ENCODE measurements around the gene NKAIN2. TPM values are rescaled to one million over a fixed set of nuclear protein-coding genes. Genes with fewer than 3 reads are reported as not detected.
"Not testable (repeated sequence)": the region's sequence is repeated elsewhere in the genome, so short reads cannot be mapped to it uniquely, and the experiment has no call there.

NKAIN2 gene
- total RNA-seq, 1 experiment from 2014 or later, result not detected

DNA sequence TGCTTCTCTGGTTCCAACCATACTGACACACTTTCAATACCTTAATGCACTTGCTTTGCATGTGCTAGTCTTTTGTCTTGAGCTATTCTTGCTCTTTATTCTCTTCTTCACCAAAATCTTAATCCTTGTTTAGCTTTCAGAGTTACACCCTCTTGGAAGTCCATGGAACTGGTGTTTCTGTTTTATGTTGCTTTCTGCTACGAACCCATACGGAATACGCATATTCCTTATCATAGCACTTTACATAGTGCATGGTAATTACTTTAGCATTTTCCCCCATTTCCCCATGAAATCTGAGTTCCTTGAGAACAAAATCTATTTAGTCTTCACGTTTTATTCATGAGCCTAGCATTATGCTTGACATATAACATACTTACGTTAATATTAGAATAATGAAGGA is 270.9 kb downstream of the NKAIN2 start:
- no peak for DNase-seq (ENCODE audit: low read depth)

DNA sequence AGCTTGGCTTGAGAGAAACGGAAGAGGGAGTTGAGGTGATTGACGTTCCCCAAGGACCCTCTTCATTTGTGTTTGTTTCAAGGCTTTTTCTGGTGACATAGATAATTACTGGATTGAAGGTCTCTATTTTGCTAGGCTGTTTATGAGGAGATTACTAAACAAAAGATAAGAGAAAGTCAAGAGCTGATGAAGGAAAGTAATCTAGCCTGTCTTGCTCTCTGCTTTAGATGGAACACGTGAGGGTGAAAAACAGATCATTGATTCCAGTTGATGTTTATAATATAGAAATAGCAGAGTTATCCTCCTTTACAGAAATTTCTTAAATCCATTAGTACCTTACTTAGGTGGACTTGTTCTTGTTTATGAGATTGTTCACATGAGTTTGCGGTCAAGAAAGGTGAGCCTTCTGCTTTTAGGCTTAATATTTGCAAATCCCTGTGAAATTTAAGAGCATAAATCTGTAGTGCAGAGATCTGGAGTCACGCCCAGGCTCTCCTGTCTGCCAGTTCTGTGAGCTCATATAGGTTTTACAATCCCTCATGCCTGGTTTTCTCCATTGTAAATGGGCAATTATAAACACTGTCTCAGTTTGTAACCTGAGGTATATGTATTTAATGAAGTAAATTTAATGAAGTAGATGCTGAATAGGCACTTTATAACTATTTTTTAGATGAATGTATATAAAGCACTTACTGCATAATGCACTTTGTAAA is 272.8 kb downstream of the NKAIN2 start:
- DNase-seq (ENCODE audit: low read depth), result no peak

DNA sequence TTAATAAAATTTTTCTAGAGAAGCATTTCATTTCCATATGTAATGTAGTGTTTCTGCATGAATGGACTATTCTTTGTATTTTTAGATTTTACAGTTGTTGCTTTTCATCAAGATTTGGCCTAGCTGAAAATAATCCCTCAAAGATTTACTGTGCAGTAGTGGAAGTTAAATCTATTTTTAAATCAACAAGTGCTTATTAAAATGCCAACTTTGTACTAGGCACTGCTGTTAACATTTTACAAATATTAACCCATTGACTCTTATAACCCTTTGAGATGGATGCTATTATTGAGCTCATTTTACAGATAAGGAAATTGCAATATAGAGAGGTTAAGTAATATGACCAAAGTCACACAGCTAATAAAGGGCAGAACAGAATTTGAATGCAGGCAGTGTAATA is 274.5 kb downstream of the NKAIN2 start:
- DNase-seq (ENCODE audit: low read depth), result no peak

DNA sequence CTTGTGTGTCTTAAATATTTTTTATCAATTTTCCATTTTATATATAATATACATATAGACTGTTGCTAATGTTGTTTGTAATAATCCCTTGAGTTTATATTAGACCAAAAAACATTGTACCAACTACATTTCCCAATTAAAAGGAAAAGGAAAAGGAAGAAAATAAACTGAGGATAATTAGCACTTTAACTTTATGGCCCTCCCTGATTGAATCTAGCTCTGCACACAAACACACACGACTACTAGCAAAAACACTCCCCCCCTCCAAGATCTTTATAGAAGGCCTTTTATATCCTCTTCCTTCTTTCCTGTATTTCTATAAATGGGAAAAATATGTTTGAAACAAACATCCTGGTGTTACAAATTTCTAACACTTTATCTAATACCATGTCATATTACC is 276.8 kb downstream of the NKAIN2 start:
- no peak for DNase-seq (ENCODE audit: low read depth)

DNA sequence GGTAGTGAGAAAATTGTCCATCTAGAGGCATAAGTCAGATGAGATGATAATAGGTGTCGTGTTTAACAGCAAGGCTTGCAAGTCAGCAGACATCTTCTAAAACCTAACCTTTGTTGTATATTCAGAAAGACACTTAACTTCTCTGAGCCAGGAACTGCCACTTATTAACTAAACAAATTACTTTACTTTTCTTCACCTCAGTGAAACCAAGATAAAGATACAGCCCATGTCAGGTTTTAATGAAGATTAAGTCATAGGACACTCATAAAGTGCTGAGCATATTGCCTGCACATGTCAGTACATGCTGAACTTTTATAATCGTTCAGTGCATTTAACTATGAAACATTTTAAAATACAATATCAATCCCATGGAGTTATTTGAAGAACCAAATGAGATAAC is 286.8 kb downstream of the NKAIN2 start:
- no peak for DNase-seq (ENCODE audit: low read depth)

DNA sequence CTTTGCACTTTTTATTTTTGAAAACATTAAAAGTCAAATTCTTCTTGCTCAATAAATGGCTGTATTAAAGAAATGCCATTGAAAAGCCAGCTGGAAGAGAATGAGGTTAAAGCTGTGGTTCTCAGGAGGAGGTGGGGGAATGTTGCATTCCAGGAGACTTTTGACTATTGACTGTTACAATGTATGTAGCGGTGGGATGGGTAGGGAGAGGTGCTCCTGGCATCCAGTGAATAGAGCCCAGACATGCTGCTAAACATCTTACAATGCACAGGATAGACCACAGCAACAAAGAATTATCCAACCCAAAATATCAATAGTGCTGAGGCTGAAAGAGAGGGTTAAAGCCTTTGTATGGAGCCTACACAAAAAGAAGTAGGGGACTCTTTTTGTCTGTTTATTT is 295.9 kb downstream of the NKAIN2 start:
- DNase-seq (ENCODE audit: low read depth), result no peak

DNA sequence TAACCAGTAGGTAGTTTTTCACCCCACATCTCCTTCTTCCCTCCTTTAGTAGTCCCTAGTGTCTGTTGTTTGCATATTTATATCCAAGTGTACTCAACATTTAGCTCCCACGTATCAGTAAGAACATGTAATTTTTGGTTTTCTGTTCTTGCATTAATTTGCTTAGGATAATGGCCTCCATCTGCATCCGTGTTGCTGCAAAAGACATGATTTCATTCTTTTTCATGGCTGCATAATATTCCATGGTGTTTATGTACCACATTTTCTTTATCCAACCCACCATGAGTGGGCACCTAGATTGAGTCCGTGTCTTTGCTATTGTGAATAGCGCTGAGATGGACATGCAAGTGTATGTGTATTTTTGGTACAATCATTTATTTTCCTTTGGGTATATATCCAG is 306.8 kb downstream of the NKAIN2 start:
- no peak for DNase-seq (ENCODE audit: low read depth)

DNA sequence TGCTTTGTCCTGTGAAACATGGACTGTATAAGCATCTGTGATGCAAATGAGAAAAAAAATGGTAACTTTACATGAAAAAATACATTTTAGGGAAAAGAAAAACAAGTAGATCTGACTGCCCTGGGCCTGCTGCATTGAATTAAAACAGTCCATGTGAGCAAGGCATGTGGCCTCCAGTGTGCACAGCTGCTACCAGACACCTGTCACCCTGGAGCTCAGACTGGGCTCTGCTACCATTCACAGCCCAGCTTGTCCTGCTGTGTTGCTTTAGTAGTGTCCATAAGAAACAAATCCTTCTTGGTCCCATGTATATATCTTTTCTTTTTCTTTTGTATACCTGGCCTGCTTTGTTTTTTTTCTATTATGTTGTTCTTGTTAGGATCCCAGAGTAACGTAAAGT is 315.9 kb downstream of the NKAIN2 start:
- DNase-seq (ENCODE audit: low read depth), result no peak

DNA sequence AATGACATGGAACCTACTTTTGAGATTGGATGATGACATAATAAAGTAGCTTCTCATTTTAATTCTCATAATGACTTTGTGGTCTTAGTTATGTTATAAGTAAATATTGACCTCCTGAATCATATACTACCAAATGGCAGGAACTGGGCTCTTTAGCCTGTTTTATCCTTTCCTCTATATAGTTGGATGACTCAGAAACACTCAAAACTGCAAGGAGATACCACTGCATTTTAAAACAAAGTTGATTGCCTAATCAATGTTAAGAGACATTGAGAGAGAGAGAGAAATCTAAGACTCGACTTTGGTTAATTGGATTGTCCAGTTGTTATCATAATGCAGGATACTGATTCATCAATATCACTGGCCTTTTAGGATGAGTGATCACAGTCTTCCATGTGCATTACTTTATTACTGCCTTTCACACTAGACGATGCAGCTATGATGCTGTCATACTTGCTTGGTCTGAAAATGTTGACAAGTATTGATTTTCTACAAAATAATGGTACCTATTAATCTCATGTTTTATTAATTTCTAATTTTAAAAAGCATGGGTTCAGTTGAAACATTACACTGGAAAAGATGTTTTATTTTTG is 320.0 kb downstream of the NKAIN2 start:
- peak; percentile 32 for DNase-seq (ENCODE audit: low read depth)

DNA sequence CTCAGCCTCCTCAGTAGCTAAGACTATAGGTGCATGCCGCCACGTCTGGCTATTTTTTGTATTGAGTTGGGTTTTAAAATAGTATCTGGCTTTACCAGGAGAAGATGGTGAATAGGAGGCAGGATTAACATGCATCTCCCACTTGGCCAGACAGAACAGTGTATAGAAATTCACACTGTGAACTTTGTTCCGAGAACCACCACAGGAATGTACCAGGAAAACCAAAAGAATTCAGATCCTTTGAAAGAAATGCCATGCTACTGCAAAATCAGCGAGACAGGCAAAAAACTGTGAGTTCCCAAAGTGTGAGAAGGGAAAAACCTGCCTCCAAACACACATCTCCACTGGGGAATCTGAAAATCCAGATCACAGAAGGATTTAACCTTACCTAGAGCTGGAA is 327.6 kb downstream of the NKAIN2 start:
- DNase-seq (ENCODE audit: low read depth), result peak; percentile 74

DNA sequence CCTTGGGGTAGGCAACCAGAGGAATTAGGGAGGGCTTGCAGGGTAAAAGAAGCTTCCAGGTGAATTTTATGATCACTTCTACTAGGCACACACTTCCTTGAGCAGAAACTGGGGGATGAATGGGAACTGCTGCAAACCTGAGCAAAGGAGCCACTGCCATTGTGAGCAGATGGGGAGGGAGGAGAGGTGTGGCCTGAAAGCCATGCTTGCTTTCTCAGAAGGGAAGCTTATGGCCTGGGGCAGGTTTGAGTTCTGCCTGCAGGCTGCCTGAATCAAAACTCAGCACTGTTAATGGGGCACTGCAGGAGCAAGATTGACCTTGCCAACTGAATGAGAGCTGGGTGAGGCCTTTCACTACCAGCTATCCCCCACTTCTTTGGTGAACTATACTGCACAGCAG is 328.1 kb downstream of the NKAIN2 start:
- no peak for DNase-seq (ENCODE audit: low read depth)

DNA sequence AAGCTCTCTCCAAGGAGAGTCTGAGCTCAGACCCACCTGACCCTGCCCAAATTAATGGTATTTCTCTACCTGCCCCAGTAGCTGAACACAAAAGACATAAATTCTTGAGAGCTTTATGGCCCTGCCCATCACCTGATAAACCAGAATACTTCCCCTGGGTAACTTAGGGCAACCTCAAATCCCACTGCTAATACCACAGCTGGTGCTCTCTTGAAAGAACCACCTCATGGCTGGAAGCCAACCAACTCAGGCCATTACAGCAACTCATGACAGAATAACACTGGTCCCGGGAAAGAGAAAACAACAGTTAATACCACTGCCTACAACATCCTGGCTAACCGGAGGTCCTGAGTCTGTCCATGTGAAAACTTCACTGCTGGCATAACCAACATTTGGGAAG is 328.6 kb downstream of the NKAIN2 start:
- DNase-seq (ENCODE audit: low read depth), result peak; percentile 33

DNA sequence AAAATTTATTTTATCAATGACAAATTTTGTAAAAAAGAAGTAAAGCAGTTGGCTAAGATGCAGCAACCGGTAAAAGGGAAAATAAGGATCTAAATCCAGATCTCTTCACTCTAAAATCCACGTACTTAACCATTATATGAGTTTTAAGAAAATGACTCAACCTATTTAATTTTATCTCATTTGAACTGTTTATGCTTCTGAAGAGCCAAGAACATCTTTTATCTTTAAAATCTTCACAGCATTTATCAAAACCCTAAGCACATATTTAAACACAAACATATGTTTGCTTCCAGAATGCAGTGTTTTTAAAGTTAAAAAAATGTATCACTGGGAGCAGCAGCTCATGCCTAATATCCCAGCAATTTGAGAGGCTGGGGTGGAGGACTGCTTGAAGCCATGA is 339.2 kb downstream of the NKAIN2 start:
- DNase-seq (ENCODE audit: low read depth), result no peak

DNA sequence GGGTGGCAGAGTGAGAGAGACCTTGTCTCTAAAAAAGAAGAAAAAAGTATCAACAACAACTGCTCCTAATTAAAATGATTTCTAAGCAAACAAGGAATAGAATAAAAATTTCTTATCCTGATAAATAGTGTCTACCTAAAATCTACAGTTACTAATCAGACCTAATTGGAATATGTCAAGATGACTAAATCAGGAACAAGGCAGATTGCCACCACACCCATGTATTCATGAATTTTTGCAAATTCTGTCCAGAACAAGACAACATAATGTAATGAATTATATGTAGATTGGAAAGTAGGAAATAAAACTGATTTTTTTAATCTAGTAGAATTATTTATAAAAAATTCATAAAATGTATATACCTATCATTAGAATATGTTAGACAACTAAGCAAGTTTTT is 339.8 kb downstream of the NKAIN2 start:
- DNase-seq (ENCODE audit: low read depth), result no peak

DNA sequence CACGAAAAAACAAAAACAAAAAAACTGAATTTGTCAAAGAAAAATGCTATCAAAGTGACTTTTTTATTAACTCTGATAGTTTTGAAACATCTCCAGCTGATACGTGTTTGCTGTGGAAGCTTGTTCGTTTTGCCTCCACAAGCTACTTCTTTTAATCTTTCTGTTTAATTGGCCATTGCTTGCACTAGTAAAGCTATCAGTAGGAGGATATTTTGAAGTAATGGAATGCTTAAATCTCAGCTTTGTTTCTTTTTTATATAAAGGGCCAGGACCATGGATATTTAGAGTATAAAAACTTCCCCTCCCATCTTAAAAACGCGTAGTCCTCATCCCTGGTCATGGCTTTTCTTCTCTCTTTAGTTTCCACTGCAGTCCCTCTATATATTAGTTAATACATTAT is 344.0 kb downstream of the NKAIN2 start:
- DNase-seq (ENCODE audit: low read depth), result no peak

DNA sequence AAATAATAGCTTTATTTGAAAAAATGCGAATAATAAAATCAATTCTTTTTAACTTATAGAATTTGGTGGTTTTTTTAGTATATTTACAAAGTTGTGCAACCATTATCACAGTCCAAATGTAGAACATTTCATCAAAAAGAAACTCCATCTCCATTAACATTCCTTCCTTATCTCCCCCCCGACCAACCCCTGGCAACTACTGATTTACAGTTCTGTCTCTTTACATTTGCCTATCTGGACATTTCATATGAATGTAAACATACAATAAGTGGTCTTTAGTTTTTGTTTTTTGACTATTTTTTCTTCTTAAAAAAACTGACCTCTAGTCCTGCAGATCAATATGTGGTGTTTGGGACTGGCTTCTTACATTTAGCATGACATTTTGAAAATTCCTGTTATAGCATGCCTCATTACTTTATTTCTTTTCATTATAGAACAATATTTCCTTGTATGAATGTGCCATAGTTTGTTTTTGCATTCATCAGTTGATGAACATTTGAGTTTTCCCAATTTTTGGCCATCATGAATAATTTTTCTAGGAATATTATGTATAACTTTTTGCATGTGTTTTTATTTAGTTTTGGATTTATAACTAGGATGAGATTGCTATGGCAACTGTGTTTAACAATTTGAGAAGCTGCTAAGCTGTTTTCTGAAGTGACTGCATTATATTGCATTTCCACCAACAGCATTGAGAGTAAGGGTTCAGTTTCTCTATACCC is 344.7 kb downstream of the NKAIN2 start:
- no peak for DNase-seq (ENCODE audit: low read depth)

DNA sequence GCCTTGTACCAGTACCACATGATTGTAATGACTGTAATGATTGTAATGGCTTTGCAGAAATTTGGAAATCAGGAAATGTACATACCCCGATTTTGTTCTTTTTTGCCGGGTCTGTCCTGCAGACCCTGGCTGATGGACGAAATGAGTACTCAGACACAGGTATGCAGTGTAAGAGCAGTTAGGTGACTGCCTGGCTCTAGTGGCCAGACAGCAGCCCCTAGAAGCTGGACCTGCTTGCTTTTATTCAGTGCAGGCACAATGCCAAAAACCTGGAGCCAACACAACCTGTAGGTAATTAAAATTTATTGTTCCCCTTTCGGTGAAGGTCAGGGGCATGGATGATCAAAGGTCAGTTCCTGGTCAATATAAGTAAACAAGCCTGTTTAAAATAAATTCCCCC is 346.0 kb downstream of the NKAIN2 start:
- DNase-seq (ENCODE audit: low read depth), result no peak

DNA sequence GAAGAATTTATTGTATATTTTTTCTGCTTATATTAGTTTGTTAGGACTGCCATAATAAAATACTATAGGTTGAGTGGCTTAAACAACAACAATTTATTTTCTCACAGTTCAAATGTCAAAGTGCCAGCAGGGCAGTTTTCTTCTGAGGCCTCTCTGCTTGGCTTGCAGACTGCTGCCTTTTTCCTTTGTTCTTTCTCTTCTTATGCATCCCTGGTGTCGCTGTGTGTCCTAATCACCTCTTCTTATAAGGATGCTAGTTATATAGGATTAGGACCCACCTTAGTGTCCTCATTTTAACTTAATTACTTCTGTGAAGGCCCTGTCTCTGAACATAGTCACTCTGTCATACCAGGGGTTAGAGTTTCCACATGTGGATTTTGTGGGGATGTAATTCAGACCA is 354.4 kb downstream of the NKAIN2 start:
- DNase-seq (ENCODE audit: low read depth), result no peak

DNA sequence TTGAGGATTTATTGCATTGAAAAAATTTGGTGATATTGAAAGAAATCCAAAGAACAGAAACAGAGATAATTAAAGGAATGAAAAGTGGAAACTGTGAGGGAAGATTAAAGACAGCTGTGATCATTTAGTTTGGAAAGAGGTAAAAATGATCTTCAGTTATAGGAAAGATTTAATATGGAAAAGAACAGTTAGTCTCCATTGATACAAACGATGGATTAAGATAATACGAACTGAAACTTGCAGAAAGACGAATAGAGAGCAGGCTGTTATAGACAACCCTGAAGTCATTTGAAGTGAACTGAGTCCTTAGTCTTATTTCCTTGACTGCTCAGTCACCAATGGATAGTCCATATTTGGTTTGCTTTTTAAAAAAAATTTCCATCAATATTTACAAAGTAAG is 360.0 kb downstream of the NKAIN2 start:
- DNase-seq (ENCODE audit: low read depth), result no peak

DNA sequence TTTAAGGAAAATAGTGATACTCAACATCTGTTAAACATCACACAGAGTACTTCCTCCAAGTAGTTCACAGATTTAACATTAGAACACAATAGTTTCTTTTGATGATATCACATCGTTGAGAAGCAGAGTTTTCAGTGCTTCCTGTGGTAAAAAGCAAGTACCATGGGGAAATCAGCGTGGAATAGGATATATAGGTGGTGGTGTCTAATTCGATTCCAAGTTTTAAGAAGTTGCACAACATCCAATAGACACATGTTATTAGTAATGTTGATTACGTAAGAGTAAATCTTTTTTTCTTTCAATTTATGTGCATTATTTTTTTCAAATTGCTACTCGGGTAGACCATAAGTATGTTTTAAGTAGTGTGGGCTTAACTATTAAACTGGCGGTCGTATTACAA is 360.7 kb downstream of the NKAIN2 start:
- DNase-seq (ENCODE audit: low read depth), result no peak

DNA sequence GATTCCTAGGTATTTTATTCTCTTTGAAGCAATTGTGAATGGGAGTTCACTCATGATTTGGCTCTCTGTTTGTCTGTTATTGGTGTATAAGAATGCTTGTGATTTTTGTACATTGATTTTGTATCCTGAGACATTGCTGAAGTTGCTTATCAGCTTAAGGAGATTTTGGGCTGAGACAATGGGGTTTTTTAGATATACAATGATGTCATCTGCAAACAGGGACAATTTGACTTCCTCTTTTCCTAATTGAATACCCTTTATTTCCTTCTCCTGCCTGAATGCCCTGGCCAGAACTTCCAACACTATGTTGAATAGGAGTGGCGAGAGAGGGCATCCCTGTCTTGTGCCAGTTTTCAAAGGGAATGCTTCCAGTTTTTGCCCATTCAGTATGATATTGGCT is 363.6 kb downstream of the NKAIN2 start:
- not testable (repeated sequence) for DNase-seq (ENCODE audit: low read depth)

DNA sequence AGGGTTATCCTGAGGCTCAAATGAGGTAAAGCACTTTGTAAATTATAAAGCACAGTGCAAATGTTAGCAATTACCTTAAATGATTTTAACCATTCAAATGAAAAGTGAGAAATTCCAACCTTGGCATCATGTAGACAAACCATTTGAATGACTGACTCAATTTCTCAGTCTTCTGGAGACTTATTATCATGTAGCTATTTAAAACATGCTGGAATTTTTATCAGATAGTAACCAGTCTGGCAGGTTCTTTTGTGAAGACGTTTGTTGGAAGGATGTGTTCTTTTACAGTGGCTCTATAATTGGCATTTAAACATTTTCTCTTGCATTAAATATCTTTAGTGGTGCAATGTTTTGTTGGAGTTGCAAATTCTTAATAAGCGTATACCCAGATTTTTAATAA is 386.6 kb downstream of the NKAIN2 start:
- no peak for DNase-seq (ENCODE audit: low read depth)

DNA sequence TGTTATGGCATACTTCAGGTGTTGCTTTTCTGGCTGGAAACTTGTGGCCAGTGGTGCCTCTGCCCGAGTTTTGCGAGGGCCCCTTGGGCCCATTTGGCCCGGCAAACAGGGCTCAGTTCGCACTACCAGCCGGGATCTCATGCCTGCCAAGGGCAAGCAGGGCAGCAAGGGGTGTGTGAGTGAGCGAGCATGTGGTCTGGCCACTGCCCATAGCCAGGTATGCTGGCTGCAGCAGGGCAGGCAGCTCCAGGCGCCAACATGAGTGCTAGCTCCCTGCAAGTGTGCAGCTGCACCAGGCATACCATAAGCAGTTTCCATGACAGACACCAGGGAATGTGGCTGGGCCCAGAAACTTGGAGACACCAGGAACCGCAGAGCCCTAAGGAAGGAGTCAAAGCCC is 389.5 kb downstream of the NKAIN2 start:
- DNase-seq (ENCODE audit: low read depth), result no peak

Measured in HT1080 (cell line).